HepG2 (cell line): ENCODE measurements around the gene DBNDD1. TPM values are rescaled to one million over a fixed set of nuclear protein-coding genes. Genes with fewer than 3 reads are reported as not detected.

ENCODE experiments used
- CC2D1A ChIP-seq: sonication (generic); formaldehyde crosslinking; IDR thresholded peaks from 2 replicates; pipeline ENCODE4 v1.8.1; 2023; ENCODE audit warnings: mild to moderate bottlenecking, missing genetic modification reagents
- FOXJ3 ChIP-seq: sonication (generic); formaldehyde crosslinking; IDR thresholded peaks from 2 replicates; pipeline ENCODE4 v1.4.0; 2020; ENCODE audit warnings: missing genetic modification reagents, mild to moderate bottlenecking, borderline replicate concordance
- GATAD2A ChIP-seq: IDR thresholded peaks from 2 replicates; pipeline ENCODE4 v1.6.1; 2016
- HDAC1 ChIP-seq: sonication (generic); formaldehyde crosslinking; IDR thresholded peaks from 2 replicates; pipeline ENCODE4 v1.5.1; 2020; ENCODE audit warnings: mild to moderate bottlenecking, missing genetic modification reagents
- KDM5A ChIP-seq: fragments of 200-600 bp; sonication (generic); IDR thresholded peaks from 2 replicates; pipeline ENCODE4 v1.7.0; 2018; ENCODE audit warnings: antibody characterized with exemption, mild to moderate bottlenecking, low read length, borderline replicate concordance
- MXD1 ChIP-seq: sonication (generic); formaldehyde crosslinking; IDR thresholded peaks from 2 replicates; pipeline ENCODE4 v1.4.0; 2020; ENCODE audit warnings: mild to moderate bottlenecking, missing genetic modification reagents
- PATZ1 ChIP-seq: sonication (generic); formaldehyde crosslinking; IDR thresholded peaks from 2 replicates; pipeline ENCODE4 v1.4.0; 2020; ENCODE audit warnings: missing genetic modification reagents
- PCBP1 ChIP-seq: fragments of 200-400 bp; formaldehyde crosslinking; IDR thresholded peaks from 2 replicates; pipeline ENCODE4 v1.6.1; 2017; ENCODE audit warnings: mild to moderate bottlenecking, low read depth, low read length, borderline replicate concordance
- SMC3 ChIP-seq: IDR thresholded peaks from 2 replicates; pipeline ENCODE4 v1.6.1; 2011; ENCODE audit warnings: low read length, improper control_type of control experiment
- THRA ChIP-seq: sonication (generic); formaldehyde crosslinking; IDR thresholded peaks from 2 replicates; pipeline ENCODE4 v1.4.0; 2020; ENCODE audit warnings: missing genetic modification reagents, borderline replicate concordance
- ZBTB7A ChIP-seq: sonication (generic); formaldehyde crosslinking; IDR thresholded peaks from 2 replicates; pipeline ENCODE4 v1.8.0; 2022; ENCODE audit warnings: mild to moderate bottlenecking, missing genetic modification reagents
- ZGPAT ChIP-seq: IDR thresholded peaks from 2 replicates; pipeline ENCODE4 v1.6.1; 2016; ENCODE audit warnings: mild to moderate bottlenecking
- ZMAT3 ChIP-seq: sonication (generic); formaldehyde crosslinking; conservative IDR thresholded peaks from 2 replicates; pipeline ENCODE4 v1.7.0; 2021; ENCODE audit warnings: missing genetic modification reagents
- ZNF234 ChIP-seq: sonication (generic); formaldehyde crosslinking; conservative IDR thresholded peaks from 2 replicates; pipeline ENCODE4 v1.5.1; 2020; ENCODE audit warnings: mild to moderate bottlenecking, missing genetic modification reagents
- ZNF33A ChIP-seq: sonication (generic); formaldehyde crosslinking; IDR thresholded peaks from 2 replicates; pipeline ENCODE4 v1.5.1; 2020; ENCODE audit warnings: missing genetic modification reagents, mild to moderate bottlenecking, moderate library complexity, borderline replicate concordance
- ZNF687 ChIP-seq: sonication (generic); formaldehyde crosslinking; IDR thresholded peaks from 2 replicates; pipeline ENCODE4 v1.5.1; 2020; ENCODE audit warnings: mild to moderate bottlenecking, missing genetic modification reagents, moderate library complexity
- polyA plus RNA-seq, 8 experiments: library from polyadenylated mRNA; depleted of rRNA in 3 of 8; stranded (reverse) in 7 of 8; unstranded in 1 of 8; fragments of >200 nt; fragmentation: Illumina TruSeq in 4 of 8; extraction: Trizol in 4 of 8; gene quantifications; 2 replicates each; pipeline versions ENCODE4 v1.2.1 to v1.2.3, GENCODE V29; 2011 to 2016; ENCODE audit warnings: low read depth in 4 of 8, missing spikeins in 1 of 8, mixed read lengths in 1 of 8; ENCODE audit not compliant: insufficient read depth in 1 of 8
- total RNA-seq, 5 experiments: library from RNA; depleted of rRNA; stranded (reverse); fragments of >200 nt; fragmentation: Illumina TruSeq; extraction: Trizol; gene quantifications; 2 replicates each; pipeline ENCODE4 v1.2.3, GENCODE V29; 2016; ENCODE audit warnings: low read depth in 1 of 5

Gene DBNDD1
- total and polyA plus RNA-seq, 2 of the 13 experiments (the other 11 are each of a cell fraction or from before 2014, with no cell fraction given), result 17.0 to 40.4 TPM

- peak; percentile 18; the same call in 1 of the 2 replicates for TF ChIP-seq ZGPAT (CRISPR knock-in tag)
- peak; percentile 84 for TF ChIP-seq ZBTB7A (CRISPR knock-in tag)
- no peak for TF ChIP-seq PCBP1
- peak; percentile 26; the same call in 1 of the 2 replicates for TF ChIP-seq ZMAT3 (CRISPR knock-in tag)
- no peak for TF ChIP-seq MXD1
- TF ChIP-seq ZNF687, result peak; percentile 78
- 0 out of 2 replicates have a peak, but pooled peaks have one; percentile 47 for TF ChIP-seq HDAC1 (CRISPR knock-in tag)
- TF ChIP-seq ZNF33A (CRISPR knock-in tag), result no peak
- TF ChIP-seq CC2D1A, result no peak
- TF ChIP-seq ZNF234, result peak; percentile 66; the same call in 1 of the 2 replicates
- TF ChIP-seq PATZ1 (CRISPR knock-in tag), result peak; percentile 82
- TF ChIP-seq KDM5A, result 0 out of 2 replicates have a peak, but pooled peaks have one; percentile 12
- TF ChIP-seq THRA, result no peak
- TF ChIP-seq SMC3, result no peak
- 0 out of 2 replicates have a peak, but pooled peaks have one; percentile 20 for TF ChIP-seq GATAD2A
- TF ChIP-seq FOXJ3 (CRISPR knock-in tag), result no peak
Observed at GRCh38 chr16:90018652-90019542, at the start of gene DBNDD1 (continued).
